Large intestine (tissue), 3 donors: ENCODE data around the gene ANO2. TPM values are rescaled to one million over a fixed set of nuclear protein-coding genes. Genes with fewer than 3 reads are reported as not detected.

Source experiments
- DNase-seq, 2 donors: peaks; one replicate each; pipeline versions ENCODE4 v3.0.0 to v3.0.0-alpha.2; 2013
- H3K27ac ChIP-seq: one replicate; pipeline ENCODE4 v1.5.1; 2013; ENCODE audit warnings: low read length
- H3K27me3 ChIP-seq: 2 replicates; pipeline ENCODE4 v1.6.1; 2013; ENCODE audit warnings: low read length; ENCODE audit not compliant: control insufficient read depth, insufficient read depth
- H3K36me3 ChIP-seq: 2 replicates; pipeline ENCODE4 v1.6.1; 2013; ENCODE audit warnings: low read length; ENCODE audit not compliant: control insufficient read depth, insufficient read depth
- H3K4me1 ChIP-seq: one replicate; pipeline ENCODE4 v1.6.1; 2013; ENCODE audit warnings: low read length; ENCODE audit not compliant: control insufficient read depth, insufficient read depth
- H3K4me3 ChIP-seq: one replicate; pipeline ENCODE4 v1.5.1; 2013; ENCODE audit warnings: low read length
- H3K9me3 ChIP-seq: one replicate; pipeline ENCODE4 v1.6.1; 2013; ENCODE audit warnings: mild to moderate bottlenecking, low read depth, low read length, moderate library complexity; ENCODE audit not compliant: control insufficient read depth
- WGBS: methylation state at CpG from one replicate; pipeline ENCODE4 v1.1.5; 2013; ENCODE audit warnings: low lambda C conversion rate; ENCODE audit not compliant: insufficient coverage; 5-methylcytosine and 5-hydroxymethylcytosine counted together
- polyA plus RNA-seq: library from polyadenylated mRNA; unstranded; fragments of 120-200 nt; gene quantifications from one replicate; pipeline ENCODE4 v1.2.1, GENCODE V29; 2013

ANO2 gene
- polyA plus RNA-seq, 1 donor = 2.7 TPM

DNA sequence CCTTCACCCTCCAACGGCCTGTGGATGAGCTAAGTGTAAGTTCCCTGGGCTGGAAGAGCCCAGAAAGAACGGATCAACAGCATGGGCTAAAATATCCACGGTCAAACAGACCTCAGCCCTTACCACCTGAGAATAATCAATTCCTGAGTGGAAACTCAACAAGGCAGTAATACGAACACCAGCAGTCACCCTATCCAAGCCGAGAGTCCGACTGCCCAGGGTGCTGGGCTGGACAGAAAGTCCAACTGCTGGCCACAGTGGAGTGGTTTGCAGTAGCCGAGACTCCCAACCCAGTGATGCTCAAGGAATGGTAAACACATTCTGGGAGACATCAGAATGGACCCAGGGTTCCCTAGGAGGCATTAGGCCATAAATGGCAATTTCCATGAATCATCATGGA, 36.8 kb downstream of the ANO2 start:
- WGBS = no CpG with 5 or more reads among the region's 7 CpGs
- no peak for DNase-seq
- Histone ChIP-seq H3K4me1 (no peaks in the 10 kb centered on the region), H3K9me3 (no peaks in the 10 kb centered on the region), H3K27me3 (peaks cover 20% of the 10 kb centered on the region), H3K4me3 (no peak overlapping the region), H3K27ac (no peak overlapping the region), H3K36me3 (no peaks in the 10 kb centered on the region)

DNA sequence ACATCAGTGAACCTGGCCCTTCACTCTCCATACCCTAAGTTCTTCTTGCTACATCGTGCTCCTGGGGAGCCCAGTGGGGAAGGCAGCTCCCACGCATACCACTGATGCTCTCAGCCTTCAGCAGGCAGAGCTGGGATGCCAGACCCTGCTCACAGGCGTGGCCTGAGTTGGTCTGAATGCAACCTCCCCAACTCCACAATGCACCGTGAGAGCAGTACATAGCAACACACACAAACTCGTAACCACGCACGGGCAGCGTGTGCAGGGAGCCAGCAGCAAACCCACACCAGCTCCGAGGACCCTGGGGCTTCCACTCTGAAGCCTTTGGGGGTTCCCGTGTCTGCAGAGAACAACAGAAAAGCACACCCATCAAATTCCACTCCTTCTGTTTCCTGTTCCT, 37.3 kb downstream of the ANO2 start:
- 86% methylated on average over 1 of the region's 10 CpGs for WGBS
- no peaks in the 10 kb centered on the region for H3K36me3 ChIP-seq
- H3K27ac ChIP-seq = no peak overlapping the region
- no peak for DNase-seq
- peaks cover 20% of the 10 kb centered on the region for H3K27me3 ChIP-seq
- no peak overlapping the region for H3K4me3 ChIP-seq
- no peaks in the 10 kb centered on the region for H3K9me3 ChIP-seq
- no peaks in the 10 kb centered on the region for H3K4me1 ChIP-seq

DNA sequence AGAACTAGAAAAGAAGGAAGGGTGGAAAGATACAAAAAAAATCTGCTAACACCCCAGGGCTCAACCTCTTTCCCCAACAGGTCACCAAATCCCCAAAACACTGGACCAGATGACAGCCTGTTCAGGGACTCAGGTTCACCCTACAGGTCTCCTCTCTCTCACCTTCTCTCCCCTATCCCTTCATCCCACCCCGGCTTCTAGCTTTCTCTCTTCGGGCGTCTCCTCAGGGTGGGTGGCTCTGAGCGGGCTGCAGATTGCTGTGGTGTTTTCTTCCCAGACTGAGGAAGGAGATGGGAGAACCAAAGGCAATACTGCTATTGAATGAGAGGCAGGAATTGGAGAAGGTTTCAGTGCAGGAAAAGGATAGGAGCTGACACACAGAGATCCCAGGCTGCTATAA, 39.3 kb downstream of the ANO2 start:
- Histone ChIP-seq H3K9me3 (no peaks in the 10 kb centered on the region), H3K4me1 (no peaks in the 10 kb centered on the region), H3K27ac (no peak overlapping the region), H3K27me3 (peaks cover 11% of the 10 kb centered on the region), H3K36me3 (no peaks in the 10 kb centered on the region), H3K4me3 (no peak overlapping the region)
- DNase-seq = no peak
- no CpG with 5 or more reads among the region's 4 CpGs for WGBS

DNA sequence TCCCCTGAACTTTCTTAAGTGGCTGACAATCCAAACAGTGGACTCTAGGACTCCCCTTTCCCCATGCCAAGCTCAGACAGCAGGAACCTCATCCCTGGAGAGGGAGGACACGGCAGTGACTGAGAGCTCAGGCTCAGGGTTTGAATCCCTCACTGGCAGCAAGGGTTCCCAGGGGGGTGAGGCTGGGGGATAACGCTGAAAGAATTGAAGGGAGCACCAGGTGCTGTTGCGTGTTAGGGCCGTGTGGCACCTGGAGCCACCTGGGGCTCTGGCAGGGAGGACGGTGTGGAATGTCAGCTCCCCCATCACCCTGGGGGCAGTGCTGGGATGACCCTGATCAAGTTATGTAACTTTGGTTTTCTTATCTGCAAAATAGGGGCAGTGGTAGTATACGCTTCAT, 40.1 kb downstream of the ANO2 start:
- DNase-seq = no peak
- Histone ChIP-seq H3K36me3 (no peaks in the 10 kb centered on the region), H3K27me3 (peaks cover 11% of the 10 kb centered on the region), H3K4me3 (no peak overlapping the region), H3K27ac (no peak overlapping the region), H3K4me1 (no peaks in the 10 kb centered on the region), H3K9me3 (no peaks in the 10 kb centered on the region)
- no CpG with 5 or more reads among the region's 6 CpGs for WGBS

DNA sequence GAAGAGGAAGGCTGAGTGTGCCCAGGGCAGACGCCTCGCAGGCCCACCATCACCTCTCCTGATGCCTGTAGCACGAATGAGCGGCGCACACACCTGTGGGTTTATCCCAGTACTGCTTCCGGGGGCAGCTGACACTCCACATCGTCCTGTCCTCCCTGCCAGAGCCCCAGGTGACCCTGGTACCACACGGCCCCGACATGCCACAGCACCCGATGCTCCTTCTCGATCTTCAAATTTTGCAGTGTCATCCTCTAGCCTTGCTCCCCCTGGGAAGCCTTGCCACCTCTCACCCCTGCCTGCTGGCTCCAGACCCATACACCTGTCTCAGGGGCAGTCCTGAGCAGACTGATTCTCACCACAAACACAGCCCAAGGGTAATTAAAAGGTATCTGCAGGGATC, 40.6 kb downstream of the ANO2 start:
- H3K4me1 ChIP-seq = no peaks in the 10 kb centered on the region
- H3K27ac ChIP-seq = no peak overlapping the region
- no peak for DNase-seq
- H3K4me3 ChIP-seq = no peak overlapping the region
- no peaks in the 10 kb centered on the region for H3K9me3 ChIP-seq
- WGBS = no CpG with 5 or more reads among the region's 11 CpGs
- H3K27me3 ChIP-seq = peaks cover 11% of the 10 kb centered on the region
- no peaks in the 10 kb centered on the region for H3K36me3 ChIP-seq

DNA sequence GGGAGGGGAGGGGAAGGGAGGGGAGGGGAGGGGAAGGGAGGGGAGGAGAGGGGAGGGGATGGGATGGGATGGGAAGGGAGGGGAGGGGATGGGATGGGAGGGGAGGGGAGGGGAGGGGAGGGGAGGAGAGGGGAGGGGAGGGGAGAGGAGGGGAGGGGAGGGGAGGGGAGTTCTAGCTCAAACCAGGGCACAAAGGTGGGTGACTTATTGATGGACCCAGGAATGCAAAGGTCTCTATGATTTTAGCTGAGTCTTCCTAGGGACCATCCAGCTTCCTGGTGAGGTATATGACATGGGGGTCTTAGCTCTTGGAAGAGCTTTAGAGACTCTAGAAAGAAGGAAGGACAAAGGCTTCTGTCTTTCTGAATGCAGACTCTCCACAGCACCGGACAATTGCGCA, 42.3 kb downstream of the ANO2 start:
- WGBS = no CpG with 5 or more reads among the region's 2 CpGs
- no peaks in the 10 kb centered on the region for H3K4me1 ChIP-seq
- H3K27ac ChIP-seq = no peak overlapping the region
- H3K36me3 ChIP-seq = no peaks in the 10 kb centered on the region
- H3K4me3 ChIP-seq = no peak overlapping the region
- no peak for DNase-seq
- no peaks in the 10 kb centered on the region for H3K9me3 ChIP-seq
- H3K27me3 ChIP-seq = peaks cover 14% of the 10 kb centered on the region

DNA sequence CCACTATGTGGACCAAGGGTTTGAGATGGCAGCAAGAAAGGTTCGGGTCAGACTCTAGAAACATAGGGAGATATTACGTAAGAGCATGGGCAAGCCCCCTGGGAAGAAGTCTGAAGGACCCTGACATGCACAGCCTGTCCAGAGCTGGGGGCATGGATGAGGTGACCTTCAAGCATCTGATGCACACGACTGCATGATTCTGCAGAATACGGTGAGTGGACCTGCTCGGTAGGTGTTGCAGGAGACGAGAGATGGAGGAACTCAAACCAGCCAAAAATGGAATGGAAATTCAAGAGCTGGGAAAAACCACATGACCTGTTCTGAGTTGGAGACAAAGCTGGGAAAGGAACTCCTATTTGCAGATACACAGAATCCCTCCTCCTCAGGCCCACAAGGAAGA, 43.6 kb downstream of the ANO2 start:
- no peak overlapping the region for H3K4me3 ChIP-seq
- WGBS = no CpG with 5 or more reads among the region's 6 CpGs
- H3K36me3 ChIP-seq = no peaks in the 10 kb centered on the region
- no peak overlapping the region for H3K27ac ChIP-seq
- peaks cover 14% of the 10 kb centered on the region for H3K27me3 ChIP-seq
- DNase-seq = no peak
- no peaks in the 10 kb centered on the region for H3K4me1 ChIP-seq
- H3K9me3 ChIP-seq = no peaks in the 10 kb centered on the region

DNA sequence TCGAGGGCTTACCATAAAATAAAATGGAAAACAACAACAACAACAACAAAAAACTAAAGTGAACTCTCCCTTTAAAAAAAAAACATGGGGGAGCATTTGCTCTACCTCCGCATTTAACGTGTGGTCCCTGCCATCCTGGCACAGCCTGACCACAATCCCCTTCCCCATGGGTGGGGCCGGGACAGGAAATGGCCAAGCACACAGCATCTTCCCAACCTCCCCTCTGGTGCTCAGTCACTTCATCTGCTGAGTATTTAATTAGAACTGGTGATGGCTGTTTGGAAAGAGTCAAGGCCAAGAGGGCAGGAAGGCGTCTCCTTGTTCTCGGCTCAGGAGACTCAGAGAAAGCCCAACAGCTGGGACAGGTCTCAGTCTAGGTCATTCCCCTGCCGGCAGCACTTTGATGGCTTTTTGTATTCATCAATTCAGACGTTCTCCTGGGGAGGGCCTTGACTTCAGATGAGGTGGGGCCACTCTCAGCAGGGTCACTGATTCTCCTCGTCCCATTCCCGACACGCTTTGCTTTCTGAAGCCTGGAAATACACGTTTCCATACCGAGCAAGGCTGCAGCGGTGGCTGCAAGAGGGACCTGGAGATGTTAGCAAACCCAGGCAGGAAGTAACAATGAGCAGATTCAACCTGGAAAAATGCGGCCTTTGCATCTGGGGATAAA, 44.4 kb downstream of the ANO2 start:
- Histone ChIP-seq H3K27ac (no peak overlapping the region), H3K4me1 (no peaks in the 10 kb centered on the region), H3K9me3 (no peaks in the 10 kb centered on the region), H3K4me3 (no peak overlapping the region), H3K27me3 (peaks cover 14% of the 10 kb centered on the region), H3K36me3 (no peaks in the 10 kb centered on the region)
- no peak for DNase-seq
- WGBS = 100% methylated on average over 2 of the region's 15 CpGs

DNA sequence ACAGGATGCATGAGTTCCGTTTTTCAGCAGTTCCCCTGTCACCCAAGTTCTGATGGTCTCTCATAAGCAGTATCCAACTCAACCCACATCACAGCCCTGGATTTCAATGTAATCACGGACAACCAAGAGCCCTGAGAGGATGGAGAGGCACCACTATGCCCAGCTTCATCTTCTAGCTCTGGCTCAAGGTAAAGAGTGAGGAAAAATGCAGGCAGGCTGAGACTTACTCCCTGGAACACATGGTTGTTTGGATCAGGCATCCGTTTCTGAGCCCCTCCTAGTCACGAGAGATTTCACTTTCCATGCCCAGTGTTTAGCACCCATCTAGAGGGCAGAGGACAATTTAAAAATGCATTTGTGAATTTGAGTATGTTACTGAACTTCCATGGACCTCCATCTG, 45.0 kb downstream of the ANO2 start:
- Histone ChIP-seq H3K36me3 (no peaks in the 10 kb centered on the region), H3K27me3 (peaks cover 14% of the 10 kb centered on the region), H3K4me3 (no peak overlapping the region), H3K4me1 (no peaks in the 10 kb centered on the region), H3K9me3 (no peaks in the 10 kb centered on the region), H3K27ac (no peak overlapping the region)
- no peak for DNase-seq
- WGBS = no CpG with 5 or more reads among the region's 4 CpGs

DNA sequence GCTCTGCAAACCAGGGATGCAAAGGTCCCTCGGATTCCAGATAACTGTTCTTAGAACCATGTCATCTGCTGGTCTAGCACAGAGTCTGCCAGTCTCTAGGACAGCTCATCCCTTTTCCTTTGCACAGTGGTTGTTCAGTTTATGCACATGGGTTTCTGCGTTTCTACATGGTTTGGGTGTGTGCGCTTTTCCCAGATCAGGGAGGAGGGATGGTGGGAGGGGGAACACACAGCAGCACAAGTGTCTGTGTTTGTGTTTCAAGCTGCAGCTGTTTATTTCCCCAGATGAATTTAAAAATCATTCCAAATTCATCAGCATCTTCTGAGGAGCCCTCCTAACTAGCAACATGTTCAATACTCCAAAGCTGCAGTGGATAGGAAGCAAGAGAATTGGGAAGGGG, 45.4 kb downstream of the ANO2 start:
- Histone ChIP-seq H3K4me1 (no peaks in the 10 kb centered on the region), H3K9me3 (no peaks in the 10 kb centered on the region), H3K4me3 (no peak overlapping the region), H3K27ac (no peak overlapping the region), H3K36me3 (no peaks in the 10 kb centered on the region), H3K27me3 (peaks cover 14% of the 10 kb centered on the region)
- no CpG with 5 or more reads among the region's 3 CpGs for WGBS
- DNase-seq = no peak

DNA sequence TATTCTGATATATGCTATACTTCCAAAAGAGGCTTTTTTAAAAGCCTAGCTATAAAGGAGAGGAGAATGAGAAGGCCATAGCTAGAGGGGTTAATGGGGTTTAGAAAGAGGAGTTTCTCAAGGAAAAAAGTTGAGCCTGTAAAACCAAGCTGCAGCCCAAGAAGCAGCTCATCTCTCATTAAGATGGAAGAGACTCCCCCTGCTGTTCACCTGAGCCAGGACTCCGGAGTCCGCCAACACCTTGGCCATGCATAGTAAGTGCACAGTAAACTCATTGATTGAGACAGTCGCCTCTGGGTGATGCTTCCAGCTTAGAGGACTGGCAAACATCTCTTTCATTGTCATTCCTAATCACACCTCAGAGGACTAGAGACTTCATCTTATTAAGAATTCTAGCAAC, 46.2 kb downstream of the ANO2 start:
- no peak for DNase-seq
- Histone ChIP-seq H3K4me3 (no peak overlapping the region), H3K4me1 (no peaks in the 10 kb centered on the region), H3K27ac (no peak overlapping the region), H3K27me3 (peaks cover 8% of the 10 kb centered on the region), H3K9me3 (no peaks in the 10 kb centered on the region), H3K36me3 (no peaks in the 10 kb centered on the region)
- WGBS = no CpG with 5 or more reads among the region's 3 CpGs
